GM18507 (cell line): ENCODE data around the gene MYO5B.
A peak's percentile ranks its signal among the peaks of the same experiment; 100 is the strongest.
"Not testable (repeated sequence)": the region's sequence is repeated elsewhere in the genome, so short reads cannot be mapped to it uniquely, and the experiment has no call there.

ENCODE experiments used
- DNase-seq: peaks from one replicate; pipeline ENCODE4 v3.0.0; 2011; ENCODE audit warnings: low read depth; ENCODE audit not compliant: insufficient read length; ENCODE audit errors: extremely low spot score
- FAIRE-seq: peaks from 2 replicates; lab custom pipeline; 2011; peaks lifted over from hg19 to GRCh38; lab: Jason Lieb, UNC

Gene MYO5B

DNA sequence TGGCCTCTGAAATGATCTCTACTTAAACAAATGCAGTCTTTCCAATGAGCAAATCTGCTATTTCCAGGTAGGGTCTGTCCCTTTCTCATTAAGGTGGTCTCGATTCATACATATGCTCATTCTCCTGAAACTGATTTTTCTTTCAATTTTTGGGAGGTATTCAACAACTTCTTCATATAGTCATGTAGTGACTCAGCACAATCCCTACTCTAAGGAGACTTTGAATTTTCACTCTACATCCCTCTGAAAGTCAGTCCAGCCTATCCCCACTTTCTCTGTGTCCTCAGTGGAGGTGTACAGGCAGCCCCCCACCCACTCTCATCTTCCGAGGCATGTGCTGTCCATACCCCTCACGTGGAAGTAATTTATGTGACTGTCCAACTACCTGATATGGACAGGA is 281.7 kb downstream of the MYO5B start:
- FAIRE-seq (no peak), DNase-seq (no peak)

DNA sequence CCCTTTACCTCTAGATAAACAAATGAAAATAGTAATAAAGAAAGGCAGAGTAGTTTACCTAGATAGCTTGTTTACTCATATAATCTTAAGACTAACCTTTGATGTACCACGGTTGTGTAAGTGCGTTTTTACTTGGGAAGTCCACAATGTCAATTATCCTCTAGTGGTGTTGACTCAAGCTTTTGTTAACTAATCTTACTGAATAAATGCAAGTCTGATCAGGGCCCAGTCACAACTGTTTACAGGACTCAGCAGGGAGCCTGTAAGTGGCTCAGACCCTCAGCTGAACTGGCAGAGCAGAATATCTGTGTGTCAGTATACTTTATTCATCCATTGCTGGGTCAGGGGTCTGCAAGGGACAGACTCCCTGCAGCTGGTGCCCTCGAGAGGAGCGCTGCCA is 283.5 kb downstream of the MYO5B start:
- no peak for FAIRE-seq

DNA sequence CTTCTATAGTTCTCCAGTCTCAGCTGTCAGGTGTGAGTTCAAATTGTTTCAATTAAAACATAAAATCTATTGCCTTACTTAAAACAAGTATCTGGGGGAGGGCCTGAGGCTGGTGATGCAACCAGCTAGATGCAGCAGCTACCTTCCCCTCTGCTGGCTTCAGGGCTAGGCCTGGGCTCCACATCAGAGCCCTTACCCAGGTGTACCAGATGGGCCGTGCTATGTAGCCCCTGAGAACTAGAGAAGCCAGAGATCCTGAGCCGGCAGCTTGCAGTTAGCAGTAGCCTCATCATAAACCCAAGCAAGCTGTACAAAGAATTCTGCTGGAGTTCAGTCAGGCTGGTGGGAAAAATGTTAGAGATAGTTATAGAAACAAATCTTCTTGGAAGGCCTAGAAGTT is 284.0 kb downstream of the MYO5B start:
- no peak for DNase-seq
- no peak for FAIRE-seq

More for the DNA sequence above, 283.5 kb downstream of the MYO5B start:
- no peak for DNase-seq

DNA sequence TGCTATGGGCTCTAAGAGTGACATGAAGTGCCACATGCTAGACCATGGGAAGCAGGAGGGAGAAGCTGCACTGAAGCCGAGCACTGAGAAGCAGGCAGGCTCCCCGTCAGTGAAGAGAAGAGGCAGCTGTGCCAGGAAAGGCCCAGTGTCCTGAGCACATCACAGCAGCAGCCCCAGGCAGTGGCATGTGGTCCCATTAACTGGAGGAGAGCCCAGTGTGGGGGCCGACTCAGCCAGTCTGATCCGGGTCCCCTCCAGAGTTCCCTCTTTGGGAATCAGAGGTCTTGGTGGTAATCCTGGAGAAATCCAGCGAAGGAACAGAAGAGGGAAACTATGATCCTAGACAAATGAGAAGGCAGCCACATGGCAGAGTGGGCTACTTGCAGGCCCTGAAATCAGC is 284.9 kb downstream of the MYO5B start:
- FAIRE-seq = no peak
- DNase-seq = no peak

DNA sequence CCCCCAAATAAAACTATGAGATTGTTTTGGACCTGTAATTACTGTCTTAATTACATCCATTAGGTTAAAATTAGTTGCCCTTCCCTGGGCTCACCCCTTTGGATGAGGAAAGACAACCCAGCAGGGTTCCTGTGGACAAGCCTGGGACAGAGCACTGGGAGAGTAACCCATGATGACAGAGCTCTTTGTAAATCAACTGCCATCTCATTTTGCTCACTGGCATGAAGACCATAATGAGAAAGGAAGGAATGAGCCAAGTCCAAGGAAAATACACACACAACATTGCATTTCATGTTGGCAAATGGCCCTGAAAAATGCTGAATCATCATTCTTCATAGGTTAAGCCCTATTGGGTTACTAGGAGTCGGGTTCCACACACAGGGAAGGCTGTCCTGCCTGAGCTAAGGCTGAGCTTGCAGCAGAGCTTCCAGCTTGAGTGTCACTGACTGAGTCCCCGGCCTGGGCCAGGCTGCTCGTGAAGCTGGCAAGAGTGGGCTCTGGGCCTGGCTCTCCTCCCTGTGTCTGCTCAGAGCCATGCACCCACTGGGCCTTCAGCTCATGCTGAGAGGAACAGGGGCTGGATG is 287.5 kb downstream of the MYO5B start:
- FAIRE-seq (no peak), DNase-seq (no peak)

DNA sequence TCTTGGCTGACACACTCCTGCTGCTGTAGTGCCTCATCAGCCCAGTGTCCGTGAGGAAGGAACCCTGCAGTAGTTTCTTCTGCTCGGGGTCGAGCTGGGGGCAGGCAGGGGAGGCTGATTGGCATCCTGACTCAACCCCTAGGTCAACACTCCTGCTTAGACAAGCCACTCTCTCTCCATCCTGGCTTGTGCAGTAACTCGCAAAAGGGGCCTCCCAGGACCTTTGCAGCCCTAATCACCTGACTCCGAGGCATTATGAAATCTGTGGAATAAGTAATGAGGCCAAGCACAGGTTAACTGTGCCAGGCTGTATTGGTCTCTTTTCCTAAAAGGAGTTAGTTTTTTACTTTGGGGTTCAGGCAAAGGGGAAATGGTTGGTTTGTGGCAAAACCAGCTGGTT is 289.2 kb downstream of the MYO5B start:
- DNase-seq (no peak), FAIRE-seq (no peak)

DNA sequence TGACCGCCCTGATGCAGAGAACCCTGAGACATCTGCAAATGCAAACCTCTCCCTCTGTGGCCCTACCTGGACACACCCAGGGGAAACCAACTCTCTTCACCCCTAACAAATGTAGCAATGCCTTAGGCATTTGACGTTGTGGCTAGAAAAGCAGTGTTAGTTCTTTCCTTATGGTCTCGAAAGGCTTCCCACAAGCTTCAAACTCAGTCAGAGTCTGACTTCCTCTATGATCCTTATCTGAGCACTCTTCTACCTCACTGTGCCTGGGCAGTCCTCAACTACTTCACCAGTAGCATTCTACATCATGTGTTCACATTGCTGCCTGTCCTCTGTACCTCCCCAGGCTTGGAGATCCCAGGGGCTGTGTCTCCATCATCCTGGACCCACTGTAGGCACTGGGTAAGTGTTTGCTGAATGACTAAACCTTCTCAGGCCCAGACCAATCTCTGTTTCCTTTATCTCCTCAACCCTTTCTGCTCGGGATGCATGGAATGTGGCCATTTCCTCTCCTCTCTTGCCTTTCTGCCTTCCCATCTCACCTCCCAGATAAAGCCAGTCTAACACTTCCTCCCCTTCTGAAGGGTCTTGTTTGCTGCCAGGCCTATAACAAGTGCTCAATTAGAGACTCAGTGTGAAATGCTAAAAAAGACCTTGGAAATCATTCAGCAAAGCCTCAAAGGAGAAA is 289.9 kb downstream of the MYO5B start:
- no peak for DNase-seq
- FAIRE-seq = no peak

DNA sequence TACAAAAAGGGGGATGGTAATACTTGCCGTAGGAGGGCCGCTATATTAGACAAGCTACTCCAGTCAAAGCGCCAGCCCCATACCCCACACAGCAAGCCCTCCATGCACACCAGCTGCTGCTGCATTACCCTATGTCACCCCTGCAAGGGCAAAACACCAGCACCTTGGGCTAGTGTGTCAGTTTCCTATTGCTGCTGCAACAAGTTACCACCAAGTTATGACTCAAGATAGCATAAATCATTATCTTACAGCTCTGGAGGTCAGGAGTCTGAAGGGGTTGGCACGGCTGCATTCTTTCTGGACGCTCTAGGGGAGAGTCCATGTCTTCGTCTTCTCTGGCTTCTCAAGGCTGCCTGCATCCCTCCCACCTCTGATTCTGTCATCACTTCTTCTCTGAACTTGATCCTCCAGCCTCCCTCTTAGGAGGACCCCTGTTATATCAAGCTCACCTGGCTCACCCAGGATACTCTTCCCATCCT is 293.0 kb downstream of the MYO5B start:
- FAIRE-seq (no peak), DNase-seq (no peak)

DNA sequence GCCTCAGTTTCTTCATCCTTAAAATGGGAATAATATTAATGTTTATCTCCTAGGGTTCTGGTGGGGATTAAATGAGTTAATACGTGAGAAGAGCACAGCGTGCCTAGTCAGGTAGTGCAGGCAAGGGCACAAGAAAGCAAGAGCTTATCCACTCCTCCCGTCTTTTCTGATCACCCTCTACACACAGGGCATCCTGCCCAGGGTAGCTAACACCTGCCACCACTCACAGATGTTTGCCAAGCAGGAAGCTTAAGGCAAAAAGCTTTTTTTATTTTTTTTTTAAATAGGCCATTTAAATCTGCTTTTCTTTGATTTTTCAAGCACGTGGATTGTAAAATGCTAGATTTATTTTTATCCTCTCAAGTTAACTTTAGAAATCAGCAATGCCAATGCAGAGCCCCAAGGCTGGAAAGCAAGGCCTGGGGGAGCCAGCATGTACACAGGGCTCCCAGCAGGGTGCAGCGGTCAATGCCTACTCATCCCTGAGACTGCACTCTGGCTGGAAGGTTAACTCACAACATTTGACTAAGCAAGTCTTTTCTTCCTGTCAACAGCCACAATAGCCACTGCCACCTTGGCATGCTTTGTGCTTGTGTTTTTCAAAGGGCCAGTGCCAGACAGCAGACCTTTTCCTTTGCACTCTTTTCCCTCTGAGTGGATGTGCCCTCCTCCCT is 295.2 kb downstream of the MYO5B start:
- no peak for DNase-seq
- FAIRE-seq = no peak

DNA sequence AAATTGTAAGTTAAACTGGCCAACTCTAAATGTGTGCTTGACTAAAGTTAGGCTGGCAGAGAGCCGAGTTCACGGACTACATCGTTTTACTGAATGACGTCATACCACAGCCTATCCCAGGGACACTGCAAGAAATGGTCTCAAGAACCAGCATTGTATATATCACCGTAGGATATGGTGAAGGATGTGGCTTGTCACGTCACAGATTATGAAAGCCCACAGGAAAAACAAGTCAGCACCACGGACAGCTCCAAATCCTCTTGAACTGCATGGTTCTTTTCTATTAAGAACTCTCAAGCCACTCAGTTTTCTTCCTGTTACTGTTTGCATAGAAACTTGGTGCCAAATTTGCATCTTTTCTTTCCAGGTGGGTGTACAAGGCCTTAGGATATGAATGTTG is 296.5 kb downstream of the MYO5B start:
- DNase-seq = peak; percentile 18
- peak; percentile 58 for FAIRE-seq

DNA sequence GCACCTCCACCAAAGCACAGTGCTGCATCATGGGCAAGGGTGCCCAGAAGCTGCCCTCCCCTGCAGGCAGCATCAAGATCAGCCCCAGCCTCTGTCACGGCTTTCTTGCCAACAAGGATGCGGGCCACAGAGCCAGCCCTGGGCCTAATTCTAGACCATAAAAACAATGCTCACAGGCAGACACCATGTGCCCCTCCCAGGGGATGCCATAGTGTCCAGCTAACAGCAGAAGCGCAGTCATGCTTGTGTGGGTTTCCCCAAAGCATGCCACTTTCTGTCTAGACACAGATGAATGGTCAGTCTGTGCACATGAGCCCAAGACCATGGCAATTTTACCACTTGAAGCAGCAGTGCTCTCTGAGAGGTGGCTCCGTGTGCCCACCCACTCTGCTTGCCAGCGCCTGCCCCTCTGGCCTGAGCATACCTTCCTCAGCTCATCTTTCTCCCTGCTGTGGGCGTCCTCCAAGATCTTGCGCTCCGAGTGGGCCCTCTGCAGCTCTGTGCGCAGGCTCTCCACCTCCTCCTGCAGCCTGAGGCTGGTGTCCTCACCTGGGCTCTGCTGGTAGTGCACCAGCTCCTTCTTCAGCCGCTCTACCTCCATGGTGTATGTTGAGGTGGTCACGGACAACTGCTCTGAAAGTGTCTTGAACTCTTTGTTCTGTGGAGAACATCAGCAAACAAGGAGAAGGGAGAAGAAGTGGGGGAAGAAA is 300.3 kb downstream of the MYO5B start:
- no peak for FAIRE-seq
- DNase-seq = no peak

DNA sequence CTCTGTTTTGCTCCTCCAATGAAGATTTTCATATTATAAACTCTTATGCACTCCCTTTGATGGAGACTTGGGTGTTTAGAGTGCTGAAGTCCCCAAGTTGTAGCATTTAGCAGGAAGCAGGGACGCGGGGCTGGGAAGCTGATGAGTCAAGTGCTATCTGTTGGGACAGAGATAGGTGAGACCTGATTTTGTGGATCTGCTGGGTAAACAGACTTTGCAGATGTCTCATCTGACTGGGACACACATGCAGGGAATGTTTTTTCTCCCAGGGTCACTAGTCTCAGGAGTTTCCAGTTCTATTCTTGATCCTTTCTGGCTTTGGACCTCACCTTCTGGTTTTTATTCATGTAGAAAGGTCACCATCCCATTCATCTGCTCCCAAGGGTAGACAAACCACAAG is 301.9 kb downstream of the MYO5B start:
- DNase-seq (no peak), FAIRE-seq (no peak)

DNA sequence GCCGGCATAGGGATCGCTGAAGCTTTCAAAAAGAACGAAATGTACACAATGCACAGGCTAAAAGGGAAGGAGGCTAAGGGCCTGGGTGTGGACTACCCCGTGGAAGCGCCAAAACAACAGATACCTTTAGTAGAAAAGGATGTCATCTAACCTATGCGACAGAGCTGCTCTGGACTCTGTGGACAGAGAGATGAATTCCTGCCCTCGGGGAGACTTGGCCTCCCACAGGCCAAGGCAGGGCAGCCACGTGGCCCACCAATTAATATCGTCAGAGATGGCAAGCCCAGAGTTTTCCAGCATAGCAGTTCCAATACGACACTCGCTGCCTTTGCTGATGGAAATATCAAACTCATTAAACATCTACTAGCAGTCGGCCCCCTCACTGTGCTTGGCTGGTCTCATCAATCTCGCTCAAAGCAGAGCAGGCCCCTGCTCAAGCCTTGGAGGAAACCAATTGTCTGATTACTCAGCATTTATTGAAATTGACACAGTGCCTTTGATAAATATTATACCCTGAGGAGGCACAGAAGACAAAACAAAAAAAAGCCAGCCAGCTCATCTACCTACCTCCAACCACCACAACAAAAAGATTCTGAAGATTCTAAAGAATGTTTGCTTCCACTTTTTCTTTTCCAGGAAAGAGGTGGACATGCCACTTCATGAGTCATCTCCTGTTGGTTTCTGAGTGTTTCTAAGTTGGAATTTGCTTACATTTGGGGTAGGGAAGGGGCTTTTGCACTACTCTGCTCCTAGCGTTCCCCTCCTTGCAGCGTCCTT is 302.6 kb downstream of the MYO5B start:
- FAIRE-seq = no peak
- DNase-seq = no peak

DNA sequence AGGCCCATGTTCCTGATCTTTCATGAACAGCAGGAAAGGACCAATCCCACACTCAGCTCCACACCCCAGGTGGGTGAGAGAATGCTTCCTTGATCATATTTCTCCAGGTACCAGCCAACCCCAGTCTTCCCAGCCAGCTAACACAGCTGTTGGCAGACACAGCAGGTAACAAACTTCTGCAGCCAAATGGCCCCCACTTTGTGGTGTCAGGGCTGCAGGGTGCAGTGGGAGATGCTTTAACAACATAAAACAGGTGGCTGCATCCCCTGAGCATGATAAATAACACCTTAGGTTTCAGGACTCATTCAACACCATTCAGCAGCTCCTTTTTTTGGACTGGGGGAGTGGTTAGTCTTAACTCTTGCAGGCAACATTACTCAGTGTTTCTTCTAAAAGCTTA is 304.9 kb downstream of the MYO5B start:
- DNase-seq (no peak), FAIRE-seq (no peak)

DNA sequence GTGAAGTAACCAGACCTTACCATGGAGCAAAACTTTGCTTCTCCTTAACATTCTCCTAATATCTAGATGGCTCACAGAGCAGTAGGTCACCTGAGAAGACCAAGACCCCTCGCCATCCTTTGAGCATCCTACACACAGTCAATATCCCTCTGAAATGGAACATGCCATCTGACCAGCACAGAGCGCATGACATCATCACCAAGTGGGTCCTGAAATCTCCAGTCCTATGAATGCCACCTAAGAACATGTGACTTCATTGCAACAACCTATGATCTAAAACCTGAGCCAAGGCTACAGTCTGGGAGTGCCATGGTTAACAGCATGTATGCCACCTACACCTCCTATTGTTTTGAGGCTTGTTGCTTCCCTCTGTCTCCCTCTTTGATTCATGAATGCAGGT is 305.4 kb downstream of the MYO5B start:
- FAIRE-seq = not testable (repeated sequence)

DNA sequence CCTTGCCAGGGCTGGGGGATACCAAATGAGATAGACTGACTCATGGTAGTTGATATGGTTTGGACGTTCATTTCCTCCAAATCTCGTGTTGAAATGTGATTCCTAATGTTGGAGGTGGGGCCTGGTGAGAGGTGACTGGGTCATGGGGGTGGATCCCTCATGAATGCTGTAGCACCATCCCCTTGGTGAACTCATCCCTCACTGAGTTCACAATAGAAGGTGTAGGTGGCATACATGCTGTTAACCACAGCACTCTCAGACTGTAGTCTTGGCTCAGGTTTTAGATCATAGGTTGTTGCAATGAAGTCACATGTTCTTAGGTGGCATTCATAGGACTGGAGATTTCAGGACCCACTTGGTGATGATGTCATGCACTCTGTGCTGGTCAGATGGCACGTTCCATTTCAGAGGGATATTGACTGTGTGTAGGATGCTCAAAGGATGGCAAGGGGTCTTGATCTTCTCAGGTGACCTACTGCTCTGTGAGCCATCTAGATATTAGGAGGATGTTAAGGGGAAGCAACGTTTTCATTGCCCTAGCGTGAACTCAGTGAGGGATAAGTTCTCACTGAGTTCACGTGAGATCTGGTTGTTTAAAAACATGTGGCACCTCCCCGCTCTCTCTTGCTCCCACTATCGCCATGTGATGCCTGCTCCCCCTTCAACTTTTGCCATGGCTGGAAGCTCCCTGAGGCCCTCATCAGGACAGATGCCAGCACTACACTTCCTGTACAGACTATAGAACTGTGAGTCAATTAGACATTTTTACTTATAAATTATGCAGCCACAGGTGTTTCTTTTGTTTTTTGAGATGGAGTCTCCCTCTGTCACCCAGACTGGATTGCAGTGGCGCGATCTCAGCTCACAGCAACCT is 307.8 kb downstream of the MYO5B start:
- DNase-seq (no peak), FAIRE-seq (peak; percentile 38)

More for the DNA sequence above, 305.4 kb downstream of the MYO5B start:
- DNase-seq = not testable (repeated sequence)

DNA sequence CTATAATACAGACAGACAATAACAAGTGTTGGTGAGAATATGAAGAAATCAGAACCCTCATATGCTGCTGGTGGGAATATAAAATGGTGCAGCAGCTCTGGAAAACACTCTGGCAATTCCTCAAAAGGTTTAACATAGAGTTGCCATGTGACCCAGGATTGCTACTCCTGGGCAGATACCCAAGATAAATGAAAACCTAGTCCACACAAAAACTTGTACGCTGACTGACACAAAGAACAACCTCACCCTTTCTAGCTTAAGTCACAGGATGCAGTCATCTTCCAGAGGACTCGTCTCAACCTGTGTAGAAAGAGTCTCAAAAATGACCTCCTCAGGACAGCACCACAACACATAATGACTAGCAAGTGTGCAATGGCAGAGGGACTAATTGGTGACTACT is 310.0 kb downstream of the MYO5B start:
- DNase-seq (no peak), FAIRE-seq (no peak)

DNA sequence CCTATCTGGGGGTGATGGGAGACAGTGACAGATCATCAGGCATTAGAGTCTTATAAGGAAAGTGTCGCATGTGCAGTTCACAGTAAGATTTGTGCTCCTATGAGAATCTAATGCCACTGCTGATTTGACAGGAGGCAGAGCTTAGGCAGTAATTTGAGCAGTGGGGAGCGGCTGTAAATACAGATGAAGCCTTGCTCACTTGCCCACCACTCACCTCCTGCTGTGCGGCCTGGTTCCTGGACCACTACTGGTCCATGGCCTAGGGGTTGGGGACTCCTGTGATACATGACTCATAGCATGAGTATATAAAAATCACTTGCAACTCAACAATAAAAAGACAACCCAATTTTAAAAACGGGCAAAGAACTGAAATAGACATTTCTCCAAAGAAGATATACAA is 310.5 kb downstream of the MYO5B start:
- FAIRE-seq (no peak), DNase-seq (no peak)

DNA sequence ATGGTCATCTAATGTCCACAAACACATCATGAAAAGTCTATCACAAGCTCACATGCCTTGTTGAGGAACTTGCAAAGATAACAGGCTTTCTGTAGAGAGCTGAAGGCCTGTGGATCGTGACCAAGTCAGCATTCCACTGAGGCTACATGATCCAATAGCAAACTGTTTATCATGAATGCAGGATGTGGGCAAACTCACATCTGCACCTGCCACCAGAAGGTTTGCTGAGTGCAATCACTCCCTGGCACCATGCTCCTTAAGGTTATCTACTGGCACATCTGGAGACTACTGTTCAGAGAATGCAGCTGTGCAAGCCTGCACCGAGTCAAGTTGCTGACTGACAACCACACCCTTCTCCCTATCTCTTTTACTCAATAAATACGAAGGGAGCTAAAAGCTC is 314.3 kb downstream of the MYO5B start:
- FAIRE-seq (no peak), DNase-seq (no peak)
